Occipital lobe (tissue), 2 donors: ENCODE results near the gene MYOZ3. TPM values are rescaled to one million over a fixed set of nuclear protein-coding genes. Genes with fewer than 3 reads are reported as not detected.

ENCODE experiments used
- DNase-seq: peaks from one replicate; lab custom pipeline; 2025; lab: John Stamatoyannopoulos, UW
- total RNA-seq: library from RNA; depleted of rRNA; stranded (reverse); fragments of >200 nt; gene quantifications from one replicate; pipeline ENCODE4 v1.2.3, GENCODE V29; 2014

MYOZ3 gene
- total RNA-seq, 1 donor from 2014 or later = 1.7 TPM

- DNase-seq = no peak
These were observed 18.5 kb upstream of the MYOZ3 start for GRCh38 chr5:150642567-150642927.

- no peak for DNase-seq
These were observed 17.9 kb upstream of the MYOZ3 start for GRCh38 chr5:150642991-150643710.

GRCh38 chr5:150644058-150644457 is 17.0 kb upstream of the MYOZ3 start:
- DNase-seq = no peak

GRCh38 chr5:150644514-150644913 is 16.5 kb upstream of the MYOZ3 start:
- no peak for DNase-seq

- DNase-seq = no peak
These were observed 15.9 kb upstream of the MYOZ3 start for GRCh38 chr5:150645070-150645700.

- DNase-seq = no peak
These were observed 13.5 kb upstream of the MYOZ3 start for GRCh38 chr5:150647275-150648251.

GRCh38 chr5:150648294-150649107 is 12.6 kb upstream of the MYOZ3 start:
- DNase-seq = no peak

GRCh38 chr5:150649108-150650020 is 11.7 kb upstream of the MYOZ3 start:
- no peak for DNase-seq

GRCh38 chr5:150650021-150651006 is 10.7 kb upstream of the MYOZ3 start:
- DNase-seq = no peak

- DNase-seq = no peak
These were observed 9.7 kb upstream of the MYOZ3 start for GRCh38 chr5:150651382-150651781.

- no peak for DNase-seq
These were observed 9.0 kb upstream of the MYOZ3 start for GRCh38 chr5:150651924-150652671.

- no peak for DNase-seq
These were observed 7.8 kb upstream of the MYOZ3 start for GRCh38 chr5:150653145-150653761.

GRCh38 chr5:150653762-150654556 is 7.1 kb upstream of the MYOZ3 start:
- DNase-seq = no peak

- no peak for DNase-seq
These were observed 5.8 kb upstream of the MYOZ3 start for GRCh38 chr5:150655221-150655620.

GRCh38 chr5:150656191-150657132 is 4.6 kb upstream of the MYOZ3 start:
- peak; percentile 61 for DNase-seq

- no peak for DNase-seq
These were observed 2.9 kb upstream of the MYOZ3 start for GRCh38 chr5:150658121-150658520.
